PC-9 (cell line): Measurements from ENCODE around the gene AP4M1. TPM values are rescaled to one million over a fixed set of nuclear protein-coding genes. Genes with fewer than 3 reads are reported as not detected.
A peak's percentile ranks its signal among the peaks of the same experiment; 100 is the strongest.

Experiments used
- Bru-seq: library from RNA; stranded (reverse); fragments of 400-500 nt; gene quantifications from one replicate; lab custom pipeline; 2021; lab: Mats Ljungman, UMichigan
- BruChase-seq, 2 experiments: library from RNA; stranded (reverse); fragments of 400-500 nt; gene quantifications; one replicate each; lab custom pipeline; 2021; lab: Mats Ljungman, UMichigan
- BruUV-seq: library from RNA; stranded (reverse); fragments of 400-500 nt; replicated peaks from 2 replicates; lab custom pipeline; 2021; lab: Mats Ljungman, UMichigan
- CTCF ChIA-PET: fragments of 300-600 bp; sonication (Branson Sonifier 250); formaldehyde crosslinking; loops from one replicate; lab custom pipeline; 2022; ENCODE audit warnings: antibody characterized with exemption; lab: Charles Lee
- POLR2A ChIA-PET: fragments of 300-600 bp; sonication (Branson Sonifier 250); formaldehyde crosslinking; loops from one replicate; lab custom pipeline; 2022; ENCODE audit warnings: antibody characterized with exemption; ENCODE audit not compliant: unreplicated experiment; lab: Charles Lee
- DNase-seq, 2 experiments: peaks; one replicate each; pipeline versions ENCODE4 v3.0.0 to v3.0.0-alpha.2; 2015 to 2022; ENCODE audit warnings: mixed read lengths in 1 of 2
- H2AFZ ChIP-seq: fragments of 200-600 bp; sonication (generic); 2 replicates; pipeline ENCODE4 v1.8.1; 2017; ENCODE audit warnings: antibody characterized with exemption
- H3F3A ChIP-seq: fragments of 200-600 bp; sonication (generic); 2 replicates; pipeline ENCODE4 v1.8.1; 2017; ENCODE audit warnings: antibody characterized with exemption, mild to moderate bottlenecking, low read depth; ENCODE audit not compliant: insufficient read depth
- H3K27ac ChIP-seq: fragments of 200-600 bp; sonication (generic); 2 replicates; pipeline ENCODE4 v1.6.1; 2016; ENCODE audit warnings: mixed run types
- H3K27me3 ChIP-seq: fragments of 200-600 bp; sonication (generic); 2 replicates; pipeline ENCODE4 v1.6.1; 2016; ENCODE audit warnings: low read depth, mixed run types; ENCODE audit not compliant: insufficient read depth
- H3K36me3 ChIP-seq: fragments of 200-600 bp; sonication (generic); 2 replicates; pipeline ENCODE4 v1.6.1; 2016; ENCODE audit warnings: low read depth, mixed run types
- H3K4me1 ChIP-seq: fragments of 200-600 bp; sonication (generic); replicated peaks from 2 replicates; pipeline ENCODE4 v1.6.1; 2016; ENCODE audit warnings: mixed run types; ENCODE audit not compliant: insufficient read depth
- H3K4me2 ChIP-seq: fragments of 200-600 bp; sonication (generic); 2 replicates; pipeline ENCODE4 v1.6.1; 2017; ENCODE audit warnings: mixed run types
- H3K4me3 ChIP-seq: fragments of 200-600 bp; sonication (generic); 2 replicates; pipeline ENCODE4 v1.6.1; 2016; ENCODE audit warnings: mixed run types
- H3K79me2 ChIP-seq: fragments of 200-600 bp; sonication (generic); 2 replicates; pipeline ENCODE4 v1.6.1; 2017; ENCODE audit warnings: low read depth, mixed run types
- H3K9me2 ChIP-seq: fragments of 200-600 bp; sonication (generic); 2 replicates; pipeline ENCODE4 v1.8.1; 2017; ENCODE audit warnings: mild to moderate bottlenecking; ENCODE audit not compliant: insufficient read depth
- H3K9me3 ChIP-seq: fragments of 200-600 bp; sonication (generic); 2 replicates; pipeline ENCODE4 v1.8.1; 2016; ENCODE audit warnings: low read depth; ENCODE audit not compliant: insufficient read depth
- H4K20me1 ChIP-seq: fragments of 200-600 bp; sonication (generic); 2 replicates; pipeline ENCODE4 v1.8.1; 2017; ENCODE audit not compliant: insufficient read depth
- CTCF ChIP-seq: fragments of 200-600 bp; sonication (generic); conservative IDR thresholded peaks from 2 replicates; pipeline ENCODE4 v1.6.1; 2017; ENCODE audit warnings: mixed run types, antibody characterized with exemption, mild to moderate bottlenecking, moderate library complexity
- EZH2 ChIP-seq: fragments of 200-600 bp; sonication (generic); IDR thresholded peaks from 2 replicates; pipeline ENCODE4 v1.8.0; 2017; ENCODE audit warnings: antibody characterized with exemption, low read depth
- intact Hi-C: fragments of 100-400 bp; cut with micrococcal nuclease; formaldehyde crosslinking; loops from one replicate; pipeline ENCODE4 v1.10.0; 2022; ENCODE audit not compliant: unreplicated experiment
- long read RNA-seq: library from polyadenylated mRNA; stranded (forward); transcript quantifications from one replicate; pipeline ENCODE4 v2.0.0, GENCODE V29; 2022
- total RNA-seq: library from RNA; stranded (reverse); gene quantifications from 2 replicates; pipeline ENCODE4 v1.2.3, GENCODE V29; 2021

The AP4M1 gene
- 18.1 and 26.2 TPM in 2 replicates for total RNA-seq
- percentile 60 among the genes with signal in this experiment for Bru-seq, nascent RNA
- BruChase-seq, experiment 1, labeled RNA remaining after a 2-hour chase: percentile 53 among the genes with signal in this experiment
- percentile 61 among the genes with signal in this experiment for BruChase-seq, experiment 2, labeled RNA remaining after a 6-hour chase
- long read RNA-seq, transcript AP4M1-201 (15 exons, 1,817 nt): major isoform, 13 of 45 reads
- long read RNA-seq, partial matches to known transcripts: 1 of 45 reads
- long read RNA-seq, other reads (novel, unspliced or antisense): 26 of 45 reads

- H3K36me3 ChIP-seq: peaks cover 35% of the 10 kb centered on the region
- peaks cover 19% of the 10 kb centered on the region for H3K4me1 ChIP-seq
These were observed at the start of gene AP4M1, which contains the start of gene MCM7 for GRCh38 chr7:100101016-100101862. TSS of gene AP4M1 (plus strand) at chr7:100101643. CDS start at chr7:100101715, 72 bp downstream. TSS of gene MCM7 (minus strand) at chr7:100101397. CDS start at chr7:100101294, 103 bp downstream.

DNA sequence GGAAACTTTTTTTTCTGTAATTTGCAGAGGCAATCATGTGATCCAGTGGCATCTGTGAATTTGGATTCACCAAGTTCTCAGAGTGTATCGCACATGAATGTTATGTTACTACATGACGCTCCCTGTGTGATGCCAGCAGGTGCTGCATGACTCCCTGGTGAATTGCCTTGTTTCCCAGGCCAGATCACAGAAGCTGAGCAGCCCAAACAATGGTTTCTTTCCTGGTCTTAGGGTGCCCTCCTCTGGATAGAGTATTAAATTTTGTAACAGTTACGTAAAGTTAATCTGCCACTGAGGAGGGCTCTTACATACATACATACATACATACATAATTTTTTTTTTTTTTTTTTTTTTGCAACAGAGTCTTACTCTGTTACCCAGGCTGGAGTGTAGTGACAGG is 48.2 kb upstream of the AP4M1 start:
- H2AFZ ChIP-seq: no peak overlapping the region
- no peaks in the 10 kb centered on the region for H3K27me3 ChIP-seq
- DNase-seq: peak; percentile 34 to 63
- no peak for TF ChIP-seq EZH2
- TF ChIP-seq CTCF: peak; percentile 53
- H3K9me3 ChIP-seq: no peaks in the 10 kb centered on the region
- no peaks in the 10 kb centered on the region for H4K20me1 ChIP-seq
- POLR2A ChIA-PET: interaction anchor here (0.5 kb wide), 3 partner anchors 38 to 531 kb away, joined by 3 to 53 read pairs (median 12); partner anchors contain the start of gene ZKSCAN1
- no TSS peak for BruUV-seq
- CTCF ChIA-PET: interaction anchor here (0.6 to 1.3 kb wide), 6 partner anchors 15 to 1060 kb away, joined by 3 to 15 read pairs (median 9); no protein-coding TSS in a partner anchor
- intact Hi-C loops: loop anchor here (1.0 to 2.0 kb wide), 2 partner anchors 59 to 140 kb away; no protein-coding TSS in a partner anchor
- H3K9me2 ChIP-seq: no peaks in the 10 kb centered on the region
- H3K79me2 ChIP-seq: peaks cover 9% of the 10 kb centered on the region; the same call in 1 of the 2 replicates
- H3K4me3 ChIP-seq: no peak overlapping the region
- no peak overlapping the region for H3K27ac ChIP-seq
- peaks cover 28% of the 10 kb centered on the region; the same call in 1 of the 2 replicates for H3F3A ChIP-seq
- H3K4me2 ChIP-seq: no peak overlapping the region
- 0 out of 2 replicates have a peak, but pooled peaks cover 7% of the 10 kb centered on the region for H3K36me3 ChIP-seq
- H3K4me1 ChIP-seq: peaks cover 9% of the 10 kb centered on the region; the same call in 1 of the 2 replicates

More at GRCh38 chr7:100101016-100101862, at the start of gene AP4M1, which contains the start of gene MCM7:
- H3K27ac ChIP-seq: peak within 1 kb of the TSS; percentile 85
- TF ChIP-seq CTCF: no peak
- TF ChIP-seq EZH2: no peak
- CTCF ChIA-PET: interaction anchor here (0.6 to 1.8 kb wide), 4 partner anchors 19 to 280 kb away, joined by 3 to 12 read pairs (median 4); no protein-coding TSS in a partner anchor
- H3K79me2 ChIP-seq: peaks cover 48% of the 10 kb centered on the region
- peak within 1 kb of the TSS; percentile 99 for H3K4me3 ChIP-seq
- DNase-seq: peak; percentile 96 to 100
- H2AFZ ChIP-seq: peak within 1 kb of the TSS; percentile 88
- H3K9me2 ChIP-seq: no peaks in the 10 kb centered on the region
- H3K4me2 ChIP-seq: peak within 1 kb of the TSS; percentile 94
- no peaks in the 10 kb centered on the region for H3K27me3 ChIP-seq
- peaks cover 1% of the 10 kb centered on the region; the same call in 1 of the 2 replicates for H4K20me1 ChIP-seq
- POLR2A ChIA-PET: interaction anchor here (0.5 to 1.2 kb wide), 8 partner anchors 19 to 961 kb away, joined by 3 to 24 read pairs (median 6); partner anchors contain the start of gene ZCWPW1
- BruUV-seq: TSS peak; percentile 32
- peaks cover 52% of the 10 kb centered on the region for H3F3A ChIP-seq
- no peaks in the 10 kb centered on the region for H3K9me3 ChIP-seq
- intact Hi-C loops: loop anchor here (1.0 to 2.0 kb wide), 4 partner anchors 18 to 328 kb away; partner anchors contain the start of genes CNPY4, MBLAC1, MEPCE and TAF6
